Renal cortical epithelial cell (primary cell): Measurements from ENCODE around the gene NPIPA3. TPM values are rescaled to one million over a fixed set of nuclear protein-coding genes. Genes with fewer than 3 reads are reported as not detected.
"Not testable (repeated sequence)": the region's sequence is repeated elsewhere in the genome, so short reads cannot be mapped to it uniquely, and the experiment has no call there.

ENCODE experiments used
- DNase-seq: peaks from one replicate; pipeline ENCODE4 v3.0.0-alpha.2; 2011; ENCODE audit warnings: low read depth
- total RNA-seq: library from RNA; depleted of rRNA; stranded (reverse); fragments of >200 nt; gene quantifications from 2 replicates; pipeline ENCODE4 v1.2.3, GENCODE V29; 2014

Gene NPIPA3
- total RNA-seq, 1 donor from 2014 or later = 0.25 TPM

- not testable (repeated sequence) for DNase-seq
These were observed 39.3 kb downstream of the NPIPA3 start, which contains the start of gene NPIPA2 for GRCh38 chr16:14742273-14743128. Gene NPIPA2, plus strand, starts transcription at chr16:14742533. Its CDS starts 5,533 bp downstream, at chr16:14748066.

- not testable (repeated sequence) for DNase-seq
These were observed 70.4 kb downstream of the NPIPA3 start for GRCh38 chr16:14773654-14774053.

- not testable (repeated sequence) for DNase-seq
These were observed 72.4 kb downstream of the NPIPA3 start for GRCh38 chr16:14775624-14776023.

Other genes with a start within 250 kb of the NPIPA3 start
- gene PARN, start 73.2 kb upstream of the NPIPA3 start, total RNA-seq = 19.1 and 34.7 TPM in 2 replicates
- gene BFAR, start 70.5 kb upstream of the NPIPA3 start, total RNA-seq = 73.6 and 125 TPM in 2 replicates
- gene PLA2G10, start 9.1 kb upstream of the NPIPA3 start, total RNA-seq = not detected in 2 replicates
- 0.25 TPM in 1 of 2 replicates, not detected in the other for gene NPIPA2, start 39.1 kb downstream of the NPIPA3 start, total RNA-seq
- gene NOMO1, start 130.3 kb downstream of the NPIPA3 start, total RNA-seq = 79.4 and 147 TPM in 2 replicates
- 10.1 and 59.9 TPM in 2 replicates for gene NPIPA1, start 234.0 kb downstream of the NPIPA3 start, total RNA-seq